ENCODE data around the gene RSAD2.
"Not testable (repeated sequence)": the region's sequence is repeated elsewhere in the genome, so short reads cannot be mapped to it uniquely, and the experiment has no call there.

RSAD2 gene

DNA sequence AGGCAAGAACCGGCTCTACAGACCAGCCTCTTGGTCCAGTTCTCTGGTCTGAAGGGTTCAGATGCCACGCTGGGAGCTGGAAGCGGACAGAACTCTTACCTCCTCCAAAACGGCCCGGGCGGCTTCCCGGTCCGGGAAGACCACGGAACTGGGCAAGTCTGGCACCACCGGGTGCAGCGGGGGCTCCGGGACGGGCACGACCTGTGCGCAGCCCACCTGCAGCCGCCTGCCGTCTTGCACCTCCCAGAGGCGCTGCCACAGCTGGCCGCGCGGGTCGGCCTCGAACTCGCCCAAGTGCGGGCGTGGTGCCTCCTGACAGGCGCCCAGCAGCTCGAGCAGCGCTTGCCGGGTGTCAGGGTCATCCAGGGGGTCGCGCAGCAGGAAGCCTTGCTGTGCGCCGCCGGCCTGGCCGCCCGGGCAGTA is 12.6 kb upstream of the RSAD2 start:
- no peak for DNase-seq

DNA sequence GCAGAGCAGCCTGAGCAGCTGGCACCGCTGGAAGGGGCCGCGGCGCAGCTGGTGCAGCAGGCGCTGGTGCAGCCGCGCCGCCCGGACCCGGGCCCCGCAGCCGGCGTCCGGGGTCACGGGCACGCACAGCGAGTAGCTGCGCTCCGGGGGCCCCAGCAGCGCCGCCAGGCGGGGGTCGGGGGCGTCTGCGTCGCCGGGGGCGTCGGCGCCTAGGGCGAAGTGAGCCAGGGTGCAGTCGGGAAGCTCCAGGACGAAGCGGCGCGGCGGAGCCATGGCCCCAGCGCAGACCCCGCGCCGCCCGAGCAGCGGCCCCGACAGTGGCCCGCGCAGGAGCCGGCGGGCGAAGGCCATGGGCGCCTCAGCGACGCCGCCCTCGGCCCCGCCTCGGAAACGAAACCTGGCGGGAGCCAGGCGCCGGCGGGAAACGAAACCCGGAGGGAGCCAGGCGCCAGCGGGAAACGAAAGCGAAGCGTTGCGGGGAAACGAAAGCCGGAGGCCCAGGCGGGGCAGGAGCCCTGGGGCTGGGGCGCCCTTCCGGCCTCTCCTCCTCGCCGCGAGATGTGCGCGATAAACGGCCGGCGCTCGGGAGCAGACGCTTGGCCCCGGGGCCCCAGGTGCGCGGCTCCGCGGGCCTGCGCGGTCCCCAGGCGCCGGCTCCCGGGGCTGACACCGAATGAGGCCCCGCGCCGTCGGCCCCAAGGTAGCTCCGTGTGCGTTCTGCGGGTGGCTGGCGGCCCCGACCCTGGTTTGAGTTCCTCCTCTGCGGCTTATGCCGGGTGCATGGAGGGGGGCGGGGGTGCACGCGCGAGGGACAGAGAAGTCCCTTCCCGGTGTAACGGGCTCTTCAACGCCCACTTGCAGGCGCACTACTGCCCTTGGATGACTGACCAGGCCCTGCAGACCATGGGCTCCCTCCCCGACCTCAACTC is 12.0 kb upstream of the RSAD2 start, which contains the start of gene CMPK2:
CMPK2 (minus strand) TSS at position 562 of the 929 bp plus-strand sequence; CDS start at position 351, 211 bp downstream.
- peak; percentile 44 for DNase-seq

DNA sequence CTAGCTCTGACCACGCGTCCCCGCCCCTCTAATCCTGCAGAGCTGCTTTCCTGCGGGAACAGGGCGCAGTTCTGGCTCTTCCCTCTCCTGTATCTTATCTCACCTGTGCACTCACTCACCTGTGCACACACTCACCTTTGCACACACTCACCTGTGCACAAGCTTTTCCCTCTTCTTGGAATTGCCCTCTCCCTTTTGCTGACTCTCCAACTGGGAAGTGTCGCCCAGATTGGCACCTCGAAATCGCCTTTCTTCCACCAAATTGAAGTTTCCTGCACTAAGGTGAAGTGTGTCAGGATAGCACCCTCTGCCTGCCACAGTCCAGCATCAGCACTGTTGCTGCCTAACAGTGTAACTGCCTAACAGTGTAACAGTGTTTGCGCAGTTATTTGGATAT is 11.3 kb upstream of the RSAD2 start:
- DNase-seq: no peak

DNA sequence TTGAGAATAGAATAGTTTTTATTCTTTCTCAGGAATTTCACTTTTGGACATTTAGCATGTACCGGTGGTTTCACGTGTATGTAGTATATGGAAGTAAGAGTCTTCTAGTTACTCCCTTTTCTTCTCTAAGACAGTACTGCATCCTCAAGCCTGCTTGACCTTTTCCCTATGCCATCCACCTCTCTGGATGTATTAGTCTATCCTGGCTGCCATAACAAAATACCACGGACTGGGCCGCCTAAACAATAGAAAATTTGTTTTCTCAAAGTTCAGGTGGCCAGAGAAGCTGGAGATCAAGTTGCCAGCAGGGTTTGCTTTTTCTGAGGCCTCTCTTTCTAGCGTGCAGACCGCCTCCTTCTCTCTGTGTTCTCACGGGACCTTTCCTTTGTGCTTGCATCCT is 10.6 kb upstream of the RSAD2 start:
- DNase-seq: no peak

DNA sequence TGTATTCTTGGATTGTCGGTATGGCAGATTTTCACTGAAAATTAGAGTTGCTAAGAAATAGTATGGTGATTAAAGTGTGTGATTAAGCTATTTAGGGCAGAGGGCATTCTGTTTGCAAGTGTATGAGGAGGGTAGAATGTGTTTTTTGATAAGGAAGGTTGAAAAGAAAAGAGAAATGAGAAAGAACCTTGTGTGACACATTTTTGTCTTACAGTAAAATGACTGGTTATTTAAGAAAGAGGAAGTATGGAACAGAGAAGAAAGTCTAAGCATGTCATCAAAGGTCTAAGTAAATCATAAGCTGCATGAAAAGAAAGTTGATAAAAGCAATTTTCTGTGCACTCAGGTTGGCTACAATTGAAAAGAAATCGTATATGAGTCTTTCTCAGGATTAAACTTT is 5.2 kb upstream of the RSAD2 start:
- no peak for DNase-seq

DNA sequence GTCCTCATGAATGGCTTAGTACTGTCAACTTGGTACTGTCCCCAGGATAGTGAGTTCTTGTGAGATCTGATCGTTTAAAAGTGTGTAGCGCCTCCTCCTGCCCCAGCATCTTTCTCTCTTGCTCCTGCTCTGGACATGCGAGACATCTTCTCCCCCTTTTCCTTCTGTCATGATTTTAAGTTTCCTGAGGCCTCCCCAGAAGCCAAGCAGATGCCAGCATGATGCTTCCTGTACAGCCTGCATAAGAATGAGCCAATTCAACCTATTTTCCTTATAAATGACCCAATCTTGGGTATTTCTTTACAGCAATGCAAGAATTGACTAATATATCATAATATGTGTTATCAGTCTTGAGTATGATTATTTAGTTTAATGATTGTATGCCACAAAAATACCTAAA is 3.5 kb upstream of the RSAD2 start:
- DNase-seq: no peak

DNA sequence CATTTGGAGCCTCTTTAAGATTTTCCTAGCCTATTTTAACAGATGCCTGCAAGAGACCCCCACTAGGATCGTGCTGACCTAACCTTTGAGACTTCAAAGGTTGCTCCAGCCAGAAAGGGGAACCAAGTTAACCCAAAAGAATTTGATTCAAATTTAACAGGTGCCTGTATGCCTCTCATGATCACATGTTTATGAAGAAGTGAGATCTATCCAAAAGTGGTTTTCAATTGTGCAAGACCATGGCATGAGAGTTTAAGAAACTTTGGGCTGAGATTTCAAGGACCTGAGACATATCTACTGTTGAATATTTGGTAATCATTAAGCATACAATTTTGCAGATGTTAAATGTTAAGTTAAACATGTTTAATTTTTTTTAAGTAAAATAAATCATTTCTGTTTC is 1.3 kb upstream of the RSAD2 start:
- DNase-seq: no peak

DNA sequence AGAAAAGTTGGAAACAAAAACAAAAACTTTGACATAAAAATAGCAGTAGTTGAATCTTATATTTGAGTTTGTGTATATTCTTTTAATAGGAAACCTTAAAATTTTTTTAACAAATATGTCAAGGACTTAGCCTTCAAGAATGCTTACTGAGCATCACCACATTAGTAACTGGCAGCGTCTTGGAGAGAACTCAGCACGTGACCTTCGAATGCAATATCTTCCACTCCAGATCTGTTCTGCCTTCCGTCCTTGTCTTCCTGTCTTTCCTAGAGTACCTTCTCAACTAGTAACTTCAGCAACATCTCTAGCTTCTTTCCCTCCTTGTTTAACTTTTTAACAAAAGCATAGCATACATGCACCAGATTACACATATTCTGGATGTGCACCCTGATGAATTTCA is 972 bp downstream of the RSAD2 start:
- no peak for DNase-seq

DNA sequence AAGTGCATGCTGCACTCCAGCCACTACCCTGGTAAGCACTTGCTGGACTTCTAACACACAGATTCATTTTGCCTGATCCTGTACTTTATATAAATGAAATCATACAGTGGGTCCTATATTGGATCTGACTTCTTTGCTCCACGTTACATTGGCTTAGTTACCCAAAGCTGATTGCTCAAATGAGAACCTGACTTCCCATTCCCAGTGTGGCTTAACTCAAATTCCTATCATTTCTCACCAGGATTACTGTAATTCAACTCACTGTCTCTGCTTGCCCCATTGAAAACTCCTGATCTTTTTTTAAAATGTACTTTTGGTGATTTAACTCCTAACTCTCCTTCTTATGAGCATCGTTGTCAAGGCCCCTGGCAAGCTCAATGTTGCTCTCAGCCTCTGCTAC is 1.4 kb downstream of the RSAD2 start:
- DNase-seq: no peak

DNA sequence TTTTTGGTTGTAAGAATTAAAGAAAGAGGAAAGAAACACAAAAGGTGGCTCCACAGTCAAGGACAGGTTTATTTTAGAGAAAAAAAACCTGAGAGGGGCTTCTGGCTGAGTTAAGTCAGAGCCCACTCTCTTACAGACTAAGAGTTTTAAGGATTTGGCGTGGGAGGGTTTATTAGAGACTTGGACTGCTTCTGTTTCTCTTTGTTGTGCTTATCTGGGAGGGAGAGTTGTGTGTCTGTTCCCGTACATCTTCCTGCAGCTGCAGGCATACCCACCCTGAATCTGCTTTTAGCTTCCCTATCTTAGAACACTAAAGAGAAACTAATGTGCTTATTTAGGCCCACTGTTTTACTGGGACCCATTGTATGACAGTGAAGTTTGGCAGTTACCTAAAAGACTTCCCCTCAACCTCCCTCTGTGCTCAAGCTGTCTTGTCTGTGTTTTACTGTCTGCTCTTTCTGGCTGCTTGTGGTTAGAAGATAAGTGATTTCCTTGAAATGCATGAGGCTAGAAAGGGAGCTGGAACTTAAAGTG is 2.7 kb downstream of the RSAD2 start:
- no peak for DNase-seq

DNA sequence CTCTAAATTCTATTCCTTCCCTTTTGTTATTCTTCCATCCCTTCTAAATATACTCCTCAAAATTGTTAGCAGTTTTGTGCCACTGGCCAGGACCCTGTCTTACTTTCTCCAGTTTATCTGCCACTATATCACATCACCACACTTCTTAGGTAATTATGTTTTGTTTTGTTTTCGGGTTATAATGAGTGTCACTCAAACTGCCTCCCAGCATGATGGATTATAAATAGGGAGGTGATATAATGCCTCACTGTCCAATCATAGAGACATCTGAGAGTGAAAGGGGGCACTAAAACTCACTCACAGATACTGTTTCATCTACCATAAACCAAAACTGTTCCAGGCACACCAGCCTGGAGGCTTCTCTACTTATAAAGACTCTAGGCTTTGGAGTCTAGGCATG is 3.5 kb downstream of the RSAD2 start:
- no peak for DNase-seq

DNA sequence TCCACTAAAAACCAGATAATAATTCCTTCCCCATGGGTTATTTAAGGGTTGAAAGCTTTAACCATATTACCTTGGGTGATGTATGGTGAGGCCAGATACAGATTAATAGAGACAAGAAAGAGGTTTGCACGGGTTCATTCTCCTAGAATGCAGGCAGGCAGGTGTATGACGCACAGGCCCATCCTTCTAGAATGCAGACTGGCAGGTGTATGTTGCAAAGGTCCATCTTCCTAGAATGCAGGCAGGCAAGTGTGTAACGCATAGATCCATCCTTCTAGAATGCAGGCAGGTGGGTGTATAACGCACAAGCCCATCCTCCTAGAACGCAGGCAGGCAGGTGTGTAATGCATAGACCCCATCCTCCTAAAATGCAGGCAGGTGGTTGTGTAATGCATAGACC is 3.9 kb downstream of the RSAD2 start:
- no peak for DNase-seq

DNA sequence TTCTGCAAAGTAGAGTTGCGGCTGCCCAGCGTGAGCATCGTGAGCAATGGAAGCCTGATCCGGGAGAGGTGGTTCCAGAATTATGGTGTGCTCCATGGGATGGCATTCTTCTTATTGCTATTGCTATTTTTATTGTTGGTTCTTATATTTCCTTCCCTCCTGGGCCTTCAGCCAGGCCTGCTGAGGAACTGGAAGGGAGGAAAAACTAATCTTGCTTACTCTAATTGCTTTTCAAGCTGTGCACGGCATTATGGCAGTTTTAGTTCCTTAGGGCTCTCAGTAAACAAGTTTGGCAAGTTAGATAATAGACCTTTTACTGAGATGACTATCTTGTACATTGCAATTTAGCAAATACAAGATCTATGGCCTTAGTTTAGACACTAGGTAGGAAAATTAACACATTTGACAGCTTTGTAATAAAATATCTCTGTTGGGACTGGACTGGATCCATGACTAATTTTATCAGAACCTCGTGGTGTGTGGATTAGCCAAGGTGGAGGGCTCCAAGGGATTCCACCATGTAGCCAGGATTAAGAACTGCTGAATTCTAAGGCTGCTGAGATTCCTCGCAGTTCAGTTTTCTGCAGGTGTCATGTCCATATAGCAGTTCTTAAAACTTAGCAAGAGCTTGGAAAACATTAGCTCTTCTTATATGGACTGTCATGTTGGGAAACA is 6.0 kb downstream of the RSAD2 start:
- DNase-seq: no peak

DNA sequence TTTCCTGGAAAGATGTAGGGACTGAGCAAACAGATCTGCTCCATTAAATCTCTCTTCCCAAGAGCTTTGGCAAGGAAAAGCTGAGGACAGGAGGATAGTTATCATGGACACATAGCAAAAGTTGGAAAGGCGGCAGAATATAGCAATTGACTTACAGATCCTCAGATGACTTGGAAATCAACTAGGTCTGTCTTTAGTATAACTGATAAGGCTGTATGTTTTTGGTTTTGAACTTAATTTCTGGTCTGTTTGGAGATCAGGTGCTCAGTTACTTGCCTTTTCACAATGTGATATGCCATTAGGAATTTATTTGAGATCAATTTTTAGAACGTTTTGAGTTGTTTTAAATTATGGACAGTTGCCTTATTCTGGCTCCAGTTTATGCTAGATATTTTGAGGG is 8.0 kb downstream of the RSAD2 start:
- no peak for DNase-seq

DNA sequence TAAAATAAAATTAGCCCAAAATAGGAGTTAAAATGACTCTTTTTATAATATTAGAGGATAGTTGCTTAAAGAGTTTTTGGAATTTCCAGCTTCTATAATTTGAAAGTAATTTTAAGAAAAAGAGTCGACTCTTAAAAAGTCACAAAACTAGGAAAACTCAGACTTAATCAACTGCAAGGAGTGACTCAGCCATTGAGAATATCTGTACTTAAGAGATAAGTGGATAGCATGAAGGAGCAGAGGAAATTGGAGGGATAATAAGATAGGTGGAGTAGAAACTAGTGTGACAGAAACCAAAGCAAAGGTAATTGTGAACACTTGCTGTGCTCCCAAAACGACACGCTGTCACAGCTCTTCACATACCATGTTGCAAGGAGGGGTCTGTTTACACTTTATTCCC is 8.4 kb downstream of the RSAD2 start:
- DNase-seq: no peak

DNA sequence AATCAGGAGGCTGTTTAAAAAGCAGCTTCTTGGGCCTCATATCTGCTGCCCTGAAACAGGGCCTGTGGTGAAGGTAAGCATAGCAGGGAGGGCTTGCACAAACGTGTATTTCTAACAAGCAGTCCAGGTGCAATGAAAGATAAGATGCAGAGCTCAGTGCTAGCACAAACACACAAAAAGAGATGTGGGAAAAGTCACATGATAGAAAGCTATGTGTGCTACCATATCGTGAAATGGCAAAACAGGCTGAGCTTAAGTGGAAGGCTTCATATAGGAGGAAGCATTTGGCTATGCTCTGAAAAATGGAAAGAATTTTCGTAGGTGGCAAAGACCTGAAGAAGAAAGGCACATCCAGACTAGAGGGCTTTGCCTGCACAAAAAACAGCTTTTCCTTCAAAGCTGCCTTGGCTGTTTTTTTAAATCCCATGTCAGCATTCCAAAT is 10.2 kb downstream of the RSAD2 start:
- no peak for DNase-seq

DNA sequence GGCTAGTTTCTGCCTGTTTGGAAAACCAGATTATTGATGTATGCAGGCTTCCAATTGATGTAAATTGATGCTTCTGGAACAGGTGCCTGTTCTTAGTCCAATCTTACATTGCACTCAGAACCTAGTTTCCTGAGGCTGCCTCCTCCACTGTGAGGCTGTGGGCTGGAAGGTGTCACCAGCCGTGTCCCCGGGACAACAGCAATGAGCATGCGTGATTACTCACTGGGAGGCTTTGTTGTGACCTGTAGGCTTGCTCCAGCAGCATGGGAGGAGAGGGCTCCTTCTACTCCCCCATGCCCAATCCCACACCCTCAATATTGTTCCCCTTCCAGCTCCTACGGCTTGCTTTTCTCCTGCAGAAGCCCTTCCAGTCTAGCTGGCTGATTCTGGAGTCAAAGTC is 11.1 kb downstream of the RSAD2 start:
- DNase-seq: no peak

DNA sequence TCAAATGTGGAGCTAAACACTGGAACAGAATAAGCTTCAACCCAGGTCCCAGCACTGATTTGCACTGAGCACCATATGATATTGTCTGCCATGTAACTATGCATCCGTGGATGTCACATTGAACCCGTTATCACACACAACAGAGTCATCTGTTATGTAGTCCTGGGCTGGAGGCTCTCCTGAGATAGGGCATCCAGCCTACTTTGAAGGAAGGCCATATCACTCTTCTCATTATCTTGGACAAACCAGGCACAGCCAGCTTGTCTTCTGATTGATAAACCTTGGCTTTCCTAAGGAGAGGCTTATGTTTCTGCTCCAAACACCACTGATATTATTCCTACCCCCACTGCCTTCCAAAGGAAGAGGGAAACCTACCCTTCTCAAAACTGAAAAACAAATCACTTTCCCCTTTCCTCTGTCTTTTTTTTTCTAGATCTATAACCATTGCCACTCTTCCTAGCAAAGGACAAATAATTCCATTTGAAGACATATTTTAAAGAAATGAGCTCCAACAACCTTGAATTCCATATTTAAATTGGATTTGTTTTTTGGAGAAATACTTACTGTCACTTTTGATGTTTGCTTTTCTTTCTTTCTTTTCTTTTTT is 16.4 kb downstream of the RSAD2 start:
- DNase-seq: no peak

DNA sequence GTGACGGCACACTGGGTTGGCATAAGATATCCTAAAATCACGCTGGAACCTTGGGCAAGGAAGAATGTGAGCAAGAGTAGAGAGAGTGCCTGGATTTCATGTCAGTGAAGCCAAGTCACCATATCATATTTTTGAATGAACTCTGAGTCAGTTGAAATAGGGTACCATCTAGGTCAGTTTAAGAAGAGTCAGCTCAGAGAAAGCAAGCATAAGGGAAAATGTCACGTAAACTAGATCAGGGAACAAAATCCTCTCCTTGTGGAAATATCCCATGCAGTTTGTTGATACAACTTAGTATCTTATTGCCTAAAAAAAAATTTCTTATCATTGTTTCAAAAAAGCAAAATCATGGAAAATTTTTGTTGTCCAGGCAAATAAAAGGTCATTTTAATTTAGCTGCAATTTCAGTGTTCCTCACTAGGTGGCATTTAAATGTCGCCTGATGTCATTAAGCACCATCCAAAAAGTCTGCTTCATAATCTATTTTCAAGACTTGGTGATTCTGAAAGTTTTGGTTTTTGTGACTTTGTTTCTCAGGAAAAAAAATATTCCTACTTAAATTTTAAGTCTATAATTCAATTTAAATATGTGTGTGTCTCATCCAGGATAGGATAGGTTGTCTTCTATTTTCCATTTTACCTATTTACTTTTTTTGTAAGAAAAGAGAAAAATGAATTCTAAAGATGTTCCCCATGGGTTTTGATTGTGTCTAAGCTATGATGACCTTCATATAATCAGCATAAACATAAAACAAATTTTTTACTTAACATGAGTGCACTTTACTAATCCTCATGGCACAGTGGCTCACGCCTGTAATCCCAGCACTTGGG is 19.6 kb downstream of the RSAD2 start:
- peak; percentile 14 for DNase-seq

DNA sequence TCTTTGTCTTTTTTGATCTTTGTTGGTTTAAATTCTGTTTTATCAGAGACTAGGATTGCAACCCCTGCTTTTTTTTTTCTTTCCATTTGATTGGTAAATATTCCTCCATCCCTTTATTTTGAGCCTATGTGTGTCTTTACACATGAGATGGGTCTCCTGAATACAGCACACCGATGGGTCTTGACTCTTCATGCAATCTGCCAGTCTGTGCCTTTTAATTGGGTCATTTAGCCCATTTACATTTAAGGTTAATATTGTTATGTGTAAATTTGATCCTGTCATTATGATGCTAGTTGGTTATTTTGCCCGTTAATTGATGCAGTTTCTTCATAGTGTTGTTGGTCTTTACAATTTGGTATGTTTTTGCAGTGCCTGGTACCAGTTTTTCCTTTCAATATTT is 25.0 kb downstream of the RSAD2 start:
- not testable (repeated sequence) for DNase-seq

DNA sequence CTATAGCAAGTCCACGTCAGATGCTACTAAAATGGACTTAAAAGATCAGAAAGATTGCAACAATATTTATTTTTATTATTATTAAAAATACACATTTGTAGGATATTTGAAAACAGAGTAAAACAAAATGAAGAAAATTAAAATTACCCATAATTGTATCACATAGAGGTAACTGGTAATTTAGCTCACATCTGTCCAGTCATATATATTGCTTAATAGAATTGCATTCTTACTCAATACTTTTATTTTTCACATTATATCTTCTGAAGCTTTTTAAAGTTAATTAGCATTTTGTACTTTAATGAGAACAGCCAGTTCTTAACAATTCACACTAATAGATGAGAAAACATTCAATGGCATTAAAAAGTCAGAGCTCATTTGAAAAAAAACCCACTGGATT is 28.1 kb downstream of the RSAD2 start:
- DNase-seq: no peak

DNA sequence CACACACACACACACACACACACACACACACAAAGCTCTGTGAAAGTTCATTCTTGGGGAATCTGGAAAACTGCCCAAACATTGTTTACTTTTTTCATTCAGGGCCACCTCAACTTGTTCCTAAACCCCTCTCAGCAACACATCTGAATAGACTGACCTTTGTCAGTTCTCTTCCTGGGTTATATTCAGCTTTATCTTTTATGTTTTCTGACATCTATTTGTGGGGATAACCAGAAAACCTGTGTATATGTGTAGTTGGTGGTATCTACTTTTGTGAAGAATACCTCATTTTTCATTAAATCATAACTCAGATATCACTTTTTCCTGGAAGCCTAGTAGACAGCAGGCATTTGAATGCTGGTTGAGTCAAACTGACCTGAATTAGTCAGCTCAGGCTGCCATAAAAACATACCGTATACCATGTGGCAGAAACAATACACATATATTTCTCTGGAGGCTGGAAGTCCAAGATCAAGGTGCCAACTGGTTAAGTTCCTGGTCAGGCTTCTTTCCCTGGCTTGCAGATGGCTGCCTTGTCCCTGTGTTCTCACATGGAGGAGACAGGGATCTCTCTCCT is 28.7 kb downstream of the RSAD2 start:
- DNase-seq: peak; percentile 3

Measured in NCI-H774 (cell line).